K562 (cell line): ENCODE results near the gene BRF1. TPM values are rescaled to one million over a fixed set of nuclear protein-coding genes. Genes with fewer than 3 reads are reported as not detected.

Experiments
- ATAC-seq: fragments of 200-7000 bp; cut with Tn5 transposase; 3 replicates; pipeline ENCODE4 v1.9.1; 2020; ENCODE audit warnings: moderate library complexity
- BruUV-seq: library from RNA; stranded (reverse); fragments of 400-500 nt; replicated peaks from 2 replicates; lab custom pipeline; 2021; lab: Mats Ljungman, UMichigan
- CTCF ChIA-PET: fragments of 300-600 bp; formaldehyde crosslinking; extraction: SDS; loops from one replicate; lab custom pipeline; 2021; ENCODE audit warnings: low intra/inter-chr PET ratio; lab: Yijun Ruan, JAX
- POLR2A ChIA-PET: fragments of 300-600, 350-650 bp; sonication (Branson Sonifier 250); formaldehyde crosslinking; extraction: SDS; loops from one replicate; lab custom pipeline; 2021; ENCODE audit warnings: antibody characterized with exemption, inconsistent platforms; lab: Yijun Ruan, JAX
- DNase-seq, 4 experiments: peaks; one replicate each; pipeline versions ENCODE4 v3.0.0 to v3.0.0-alpha.2; 2011 to 2018; ENCODE audit warnings: low spot score in 3 of 4, mixed read lengths in 3 of 4; ENCODE audit errors: extremely low read depth in 1 of 4
- FAIRE-seq: peaks from 2 replicates; lab custom pipeline; 2011; peaks lifted over from hg19 to GRCh38; lab: Jason Lieb, UNC
- H2AFZ ChIP-seq: 2 replicates; pipeline ENCODE4 v1.6.0; 2011; ENCODE audit warnings: low read depth, low read length, control low read depth, inconsistent platforms
- H3K27ac ChIP-seq: fragments of 200-600 bp; 3 replicates; pipeline ENCODE4 v1.8.0; 2011; ENCODE audit warnings: low read depth, mild to moderate bottlenecking, control low read depth, inconsistent platforms, low read length, moderate library complexity, mixed read lengths; ENCODE audit errors: extremely low read depth
- H3K27me3 ChIP-seq, 2 experiments: fragments of 300-600 bp in 1 of 2; 2 replicates in 1 of 2; 3 replicates in 1 of 2; pipeline versions ENCODE4 v1.6.0 to v1.8.0; 2011; ENCODE audit warnings: inconsistent platforms in 2 of 2, low read length in 2 of 2, mild to moderate bottlenecking in 1 of 2, mixed read lengths in 1 of 2, moderate library complexity in 1 of 2; ENCODE audit not compliant: control insufficient read depth in 2 of 2, insufficient read depth in 2 of 2
- H3K36me3 ChIP-seq: fragments of 300-600 bp; 3 replicates; pipeline ENCODE4 v1.8.0; 2011; ENCODE audit warnings: mild to moderate bottlenecking, low read length, inconsistent platforms; ENCODE audit not compliant: control insufficient read depth, insufficient read depth
- H3K4me1 ChIP-seq, 2 experiments: fragments of 200-600 bp in 1 of 2; replicated peaks in 1 of 2; 2 replicates in 1 of 2; 3 replicates in 1 of 2; pipeline versions ENCODE4 v1.5.1 to v1.8.0; 2011; ENCODE audit warnings: inconsistent platforms in 2 of 2, low read length in 2 of 2, mild to moderate bottlenecking in 1 of 2, mixed read lengths in 1 of 2, moderate library complexity in 1 of 2; ENCODE audit not compliant: control insufficient read depth in 2 of 2, insufficient read depth in 2 of 2
- H3K4me2 ChIP-seq: 2 replicates; pipeline ENCODE4 v1.6.1; 2011; ENCODE audit warnings: low read length, control low read depth, inconsistent platforms, mixed read lengths; ENCODE audit not compliant: insufficient read depth
- H3K4me3 ChIP-seq: fragments of 200-600 bp; sonication (generic), shearing (Covaris generic); 2 replicates; pipeline ENCODE4 v1.5.1; 2016; ENCODE audit warnings: control low read depth, inconsistent platforms
- H3K79me2 ChIP-seq: fragments of 200-600 bp; 3 replicates; pipeline ENCODE4 v1.8.0; 2011; ENCODE audit warnings: low read length, inconsistent platforms; ENCODE audit not compliant: control insufficient read depth, insufficient read depth
- H3K9ac ChIP-seq, 2 experiments: 2 replicates each; pipeline versions ENCODE4 v1.6.0 to v1.6.1; 2011; ENCODE audit warnings: low read depth in 2 of 2, low read length in 2 of 2, control low read depth in 1 of 2, inconsistent platforms in 1 of 2, mild to moderate bottlenecking in 1 of 2, mixed read lengths in 1 of 2; ENCODE audit not compliant: insufficient read depth in 1 of 2
- H3K9me1 ChIP-seq: one replicate; pipeline ENCODE4 v1.6.0; 2011; ENCODE audit warnings: inconsistent platforms, mild to moderate bottlenecking, low read length, moderate library complexity; ENCODE audit not compliant: control insufficient read depth, insufficient read depth
- H3K9me3 ChIP-seq: replicated peaks from 2 replicates; pipeline ENCODE4 v1.5.1; 2011; ENCODE audit warnings: low read depth, low read length, inconsistent platforms; ENCODE audit not compliant: control insufficient read depth, insufficient read depth
- H4K20me1 ChIP-seq: replicated peaks from 2 replicates; pipeline ENCODE4 v1.6.1; 2011; ENCODE audit warnings: low read length, inconsistent platforms, mixed read lengths; ENCODE audit not compliant: control insufficient read depth, insufficient read depth
- CTBP1 ChIP-seq: fragments of 450-650 bp; IDR thresholded peaks from 2 replicates; pipeline ENCODE4 v1.6.1; 2016; ENCODE audit warnings: borderline replicate concordance
- GABPB1 ChIP-seq: sonication (generic); formaldehyde crosslinking; IDR thresholded peaks from 2 replicates; pipeline ENCODE4 v1.8.0; 2022; ENCODE audit warnings: mild to moderate bottlenecking, missing genetic modification reagents
- ID3 ChIP-seq, 2 experiments: fragments of 250-450 bp in 1 of 2; fragments of 450-650 bp in 1 of 2; sonication (Bioruptor Pico) in 1 of 2; IDR thresholded peaks; 2 replicates each; pipeline versions ENCODE4 v1.6.1 to v1.8.0; 2016 to 2021; ENCODE audit warnings: mild to moderate bottlenecking in 2 of 2, moderate library complexity in 2 of 2, missing compliant biosample characterization in 1 of 2, missing genetic modification characterization in 1 of 2
- L3MBTL2 ChIP-seq: fragments of 450-650 bp; IDR thresholded peaks from 2 replicates; pipeline ENCODE4 v1.6.1; 2016; ENCODE audit warnings: mild to moderate bottlenecking, moderate library complexity
- MTA1 ChIP-seq: fragments of 450-650 bp; IDR thresholded peaks from 2 replicates; pipeline ENCODE4 v1.6.1; 2017; ENCODE audit warnings: borderline replicate concordance
- NFE2L1 ChIP-seq: fragments of 450-650 bp; IDR thresholded peaks from 2 replicates; pipeline ENCODE4 v1.6.1; 2016; ENCODE audit warnings: missing genetic modification characterization, low read depth, mild to moderate bottlenecking, missing compliant biosample characterization, moderate library complexity, borderline replicate concordance
- NRF1 ChIP-seq, 2 experiments: fragments of 450-650 bp; IDR thresholded peaks in 1 of 2; conservative IDR thresholded peaks in 1 of 2; 2 replicates each; pipeline ENCODE4 v1.6.1; 2014; ENCODE audit warnings: mild to moderate bottlenecking in 2 of 2
- POLR2G ChIP-seq: fragments of 200-400 bp; formaldehyde crosslinking; IDR thresholded peaks from 2 replicates; pipeline ENCODE4 v1.6.1; 2017; ENCODE audit warnings: low read depth, mild to moderate bottlenecking, antibody characterized with exemption, low read length, moderate library complexity
- SMARCA4 ChIP-seq: fragments of 450-650 bp; IDR thresholded peaks from 2 replicates; pipeline ENCODE4 v1.6.1; 2016
- SMC3 ChIP-seq: conservative IDR thresholded peaks from 2 replicates; pipeline ENCODE4 v1.6.1; 2011; ENCODE audit warnings: low read depth, low read length, improper control_type of control experiment; ENCODE audit not compliant: insufficient read depth
- TAL1 ChIP-seq: fragments of 450-650 bp; IDR thresholded peaks from 2 replicates; pipeline ENCODE4 v1.6.1; 2016; ENCODE audit warnings: mild to moderate bottlenecking
- TFAP4 ChIP-seq: sonication (generic); formaldehyde crosslinking; IDR thresholded peaks from 2 replicates; pipeline ENCODE4 v1.8.0; 2022; ENCODE audit warnings: missing genetic modification reagents, mild to moderate bottlenecking, moderate library complexity, borderline replicate concordance
- ZBTB17 ChIP-seq: fragments of 450-650 bp; formaldehyde crosslinking; IDR thresholded peaks from 2 replicates; pipeline ENCODE4 v1.4.0; 2020; ENCODE audit warnings: mild to moderate bottlenecking
- WGBS: fragments of 100-300 bp; shearing (Covaris generic); methylation state at CpG from one replicate; pipeline ENCODE4 v1.1.6; 2016; ENCODE audit warnings: low coverage, mixed read lengths; ENCODE audit not compliant: insufficient coverage; ENCODE audit errors: missing lambda C conversion rate; 5-methylcytosine and 5-hydroxymethylcytosine counted together
- in situ Hi-C: fragments of 300-500 bp; cut with MboI; formaldehyde crosslinking; loops from 4 replicates; pipeline ENCODE4 v1.15.0; 2018; ENCODE audit warnings: inconsistent platforms, mixed read lengths
- intact Hi-C: fragments of 100-400 bp; cut with micrococcal nuclease; formaldehyde crosslinking; loops from 2 replicates; pipeline ENCODE4 v1.14.2; 2022
- polyA plus RNA-seq, 8 experiments: library from polyadenylated mRNA; depleted of rRNA in 4 of 8; stranded (reverse) in 5 of 8; unstranded in 3 of 8; fragments of >200 nt; fragmentation: Nextera tagmentation in 2 of 8; fragmentation: Illumina TruSeq in 1 of 8; extraction: Ambion mirVana in 2 of 8; extraction: Trizol in 1 of 8; gene quantifications; 2 replicates each; pipeline versions ENCODE4 v1.2.1 to v1.2.3, GENCODE V29; 2011 to 2014; ENCODE audit warnings: inconsistent platforms in 1 of 8, missing spikeins in 1 of 8
- total RNA-seq, 7 experiments: library from RNA; depleted of rRNA in 6 of 7; stranded (reverse); fragments of >200 nt in 6 of 7; fragmentation: Illumina TruSeq in 2 of 7; extraction: Trizol in 2 of 7; gene quantifications; 2 replicates each; pipeline versions ENCODE4 v1.2.1 to v1.2.3, GENCODE V29; 2011 to 2021; ENCODE audit warnings: low replicate concordance in 1 of 7
- TF ChIP-seq, protein P1 (sequence below): fragments of 450-650 bp; IDR thresholded peaks from 2 replicates; pipeline ENCODE4 v1.6.1; 2018; ENCODE audit not compliant: partially characterized antibody
- TF ChIP-seq, protein P2 (sequence below), 2 experiments: fragments of 450-650 bp; IDR thresholded peaks; 2 replicates each; pipeline ENCODE4 v1.6.1; 2016

BRF1 gene
- total and polyA plus RNA-seq, 9 of the 15 experiments (the other 6 are each of a cell fraction or from before 2014, with no cell fraction given): 0.14 to 24.6 (median 8.2) TPM

GRCh38 chr14:105168979-105169507, 131.8 kb downstream of the BRF1 start:
- Histone ChIP-seq H3K4me1 (peaks cover 10 to 85% of the 10 kb centered on the region in 2 experiments; a peak in 4 of 5 replicates), H3K79me2 (peaks cover 38% of the 10 kb centered on the region), H3K9ac (peak overlapping the region in 1 of 2 experiments; percentile 79; a peak in 2 of 4 replicates), H2AFZ (peak overlapping the region; percentile 79), H3K9me3 (no peaks in the 10 kb centered on the region), H3K27me3 (no peaks in the 10 kb centered on the region), H3K27ac (no peak overlapping the region), H3K4me3 (peak overlapping the region; percentile 35), H4K20me1 (no peaks in the 10 kb centered on the region; the same call in 1 of the 2 replicates), H3K36me3 (peaks cover 8% of the 10 kb centered on the region; the same call in 1 of the 3 replicates), H3K4me2 (peak overlapping the region; percentile 60; the same call in 1 of the 2 replicates), H3K9me1 (no peaks in the 10 kb centered on the region)
- intact Hi-C loops (no loop called here), in situ Hi-C loops (no loop called here)
- FAIRE-seq: no peak
- ChIA-PET CTCF (no interaction called here), POLR2A (interaction anchor here (1.0 kb wide), 1 partner anchor 132 kb away, joined by 4 read pairs; the partner anchor contains the start of gene BRF1)
- ATAC-seq: peak; percentile 82
- WGBS: no CpG with 5 or more reads among the region's 54 CpGs
- DNase-seq: peak; percentile 73 to 82 (median 78)
- no TSS peak for BruUV-seq
- TF ChIP-seq MTA1 (no peak), POLR2G (peak; percentile 31; the same call in 1 of the 2 replicates), TFAP4 (CRISPR knock-in tag) (peak; percentile 38; the same call in 1 of the 2 replicates), ZBTB17 (no peak), GABPB1 (0 out of 2 replicates have a peak, but pooled peaks have one; percentile 37), NRF1 (conservative IDR thresholded peaks at IDR 0.05 in 1 of 2, IDR thresholded peaks at IDR 0.05 in 1 of 2) (peak; percentile 74 to 77), L3MBTL2 (peak; percentile 70), CTBP1 (peak; percentile 95), ID3 (CRISPR knock-in tag; IDR thresholded peaks at IDR 0.05) (no peak), ID3 (tag; IDR thresholded peaks at IDR 0.05) (0 out of 2 replicates have a peak, but pooled peaks have one; percentile 43), SMARCA4 (no peak), SMC3 (0 out of 2 replicates have a peak, but pooled peaks have one; percentile 26), TAL1 (no peak), NFE2L1 (no peak)
- TF ChIP-seq, protein P1, sequence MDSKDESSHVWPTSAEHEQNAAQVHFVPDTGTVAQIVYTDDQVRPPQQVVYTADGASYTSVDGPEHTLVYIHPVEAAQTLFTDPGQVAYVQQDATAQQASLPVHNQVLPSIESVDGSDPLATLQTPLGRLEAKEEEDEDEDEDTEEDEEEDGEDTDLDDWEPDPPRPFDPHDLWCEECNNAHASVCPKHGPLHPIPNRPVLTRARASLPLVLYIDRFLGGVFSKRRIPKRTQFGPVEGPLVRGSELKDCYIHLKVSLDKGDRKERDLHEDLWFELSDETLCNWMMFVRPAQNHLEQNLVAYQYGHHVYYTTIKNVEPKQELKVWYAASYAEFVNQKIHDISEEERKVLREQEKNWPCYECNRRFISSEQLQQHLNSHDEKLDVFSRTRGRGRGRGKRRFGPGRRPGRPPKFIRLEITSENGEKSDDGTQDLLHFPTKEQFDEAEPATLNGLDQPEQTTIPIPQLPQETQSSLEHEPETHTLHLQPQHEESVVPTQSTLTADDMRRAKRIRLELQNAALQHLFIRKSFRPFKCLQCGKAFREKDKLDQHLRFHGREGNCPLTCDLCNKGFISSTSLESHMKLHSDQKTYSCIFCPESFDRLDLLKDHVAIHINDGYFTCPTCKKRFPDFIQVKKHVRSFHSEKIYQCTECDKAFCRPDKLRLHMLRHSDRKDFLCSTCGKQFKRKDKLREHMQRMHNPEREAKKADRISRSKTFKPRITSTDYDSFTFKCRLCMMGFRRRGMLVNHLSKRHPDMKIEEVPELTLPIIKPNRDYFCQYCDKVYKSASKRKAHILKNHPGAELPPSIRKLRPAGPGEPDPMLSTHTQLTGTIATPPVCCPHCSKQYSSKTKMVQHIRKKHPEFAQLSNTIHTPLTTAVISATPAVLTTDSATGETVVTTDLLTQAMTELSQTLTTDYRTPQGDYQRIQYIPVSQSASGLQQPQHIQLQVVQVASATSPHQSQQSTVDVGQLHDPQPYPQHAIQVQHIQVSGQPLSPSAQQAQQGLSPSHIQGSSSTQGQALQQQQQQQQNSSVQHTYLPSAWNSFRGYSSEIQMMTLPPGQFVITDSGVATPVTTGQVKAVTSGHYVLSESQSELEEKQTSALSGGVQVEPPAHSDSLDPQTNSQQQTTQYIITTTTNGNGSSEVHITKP: peak; percentile 92
- TF ChIP-seq, protein P2, sequence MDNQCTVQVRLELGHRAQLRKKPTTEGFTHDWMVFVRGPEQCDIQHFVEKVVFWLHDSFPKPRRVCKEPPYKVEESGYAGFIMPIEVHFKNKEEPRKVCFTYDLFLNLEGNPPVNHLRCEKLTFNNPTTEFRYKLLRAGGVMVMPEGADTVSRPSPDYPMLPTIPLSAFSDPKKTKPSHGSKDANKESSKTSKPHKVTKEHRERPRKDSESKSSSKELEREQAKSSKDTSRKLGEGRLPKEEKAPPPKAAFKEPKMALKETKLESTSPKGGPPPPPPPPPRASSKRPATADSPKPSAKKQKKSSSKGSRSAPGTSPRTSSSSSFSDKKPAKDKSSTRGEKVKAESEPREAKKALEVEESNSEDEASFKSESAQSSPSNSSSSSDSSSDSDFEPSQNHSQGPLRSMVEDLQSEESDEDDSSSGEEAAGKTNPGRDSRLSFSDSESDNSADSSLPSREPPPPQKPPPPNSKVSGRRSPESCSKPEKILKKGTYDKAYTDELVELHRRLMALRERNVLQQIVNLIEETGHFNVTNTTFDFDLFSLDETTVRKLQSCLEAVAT (IDR thresholded peaks at IDR 0.05): no peak
